ENCODE measurements around the gene APOH.
A peak's percentile ranks its signal among the peaks of the same experiment; 100 is the strongest.
"Not testable (repeated sequence)": the region's sequence is repeated elsewhere in the genome, so short reads cannot be mapped to it uniquely, and the experiment has no call there.

APOH gene, protein sequence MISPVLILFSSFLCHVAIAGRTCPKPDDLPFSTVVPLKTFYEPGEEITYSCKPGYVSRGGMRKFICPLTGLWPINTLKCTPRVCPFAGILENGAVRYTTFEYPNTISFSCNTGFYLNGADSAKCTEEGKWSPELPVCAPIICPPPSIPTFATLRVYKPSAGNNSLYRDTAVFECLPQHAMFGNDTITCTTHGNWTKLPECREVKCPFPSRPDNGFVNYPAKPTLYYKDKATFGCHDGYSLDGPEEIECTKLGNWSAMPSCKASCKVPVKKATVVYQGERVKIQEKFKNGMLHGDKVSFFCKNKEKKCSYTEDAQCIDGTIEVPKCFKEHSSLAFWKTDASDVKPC

DNA sequence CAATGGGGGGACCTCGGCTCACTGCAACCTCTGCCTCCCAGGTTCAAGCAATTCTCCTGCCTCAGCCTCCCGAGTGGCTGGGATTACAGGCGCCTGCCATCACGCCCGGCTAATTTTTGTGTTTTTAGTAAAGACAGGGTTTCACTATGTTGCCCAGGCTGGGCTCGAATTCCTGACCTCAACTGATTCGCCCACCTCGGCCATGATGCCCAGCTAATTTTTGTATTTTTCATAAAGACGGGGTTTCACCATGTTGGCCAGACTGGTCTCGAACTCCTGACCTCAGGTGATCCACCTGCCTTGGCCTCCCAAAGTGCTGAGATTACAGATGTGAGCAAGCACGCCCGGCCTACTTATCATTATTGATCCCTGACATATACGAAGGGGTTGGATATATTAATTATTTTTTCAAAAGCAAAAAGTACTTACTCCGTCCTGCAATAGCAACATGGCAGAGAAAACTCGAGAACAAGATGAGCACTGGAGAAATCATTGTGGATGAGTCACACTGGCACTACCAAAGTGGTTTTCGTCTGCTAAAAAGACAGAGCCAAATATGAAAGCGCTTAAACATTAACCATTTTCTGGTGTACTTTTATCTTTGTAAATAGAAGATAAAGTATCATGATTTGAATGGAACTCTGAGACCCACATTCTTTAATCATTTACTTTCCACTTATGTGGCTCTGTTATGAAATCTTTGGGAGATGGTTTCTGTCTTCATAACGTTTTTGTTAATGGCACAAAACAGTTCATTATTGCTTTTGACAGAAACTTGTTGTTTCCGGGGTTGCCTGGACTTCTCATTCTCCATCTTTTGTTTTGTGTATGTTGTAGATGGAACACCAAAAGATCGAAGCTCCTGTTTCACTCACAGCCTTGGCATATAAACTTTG lies at the start of gene APOH:
TSS of gene APOH (minus strand) at position 529 of the 896 bp plus-strand sequence. CDS start at position 493, 36 bp downstream.
- no peak for DNase-seq

- no peak for DNase-seq
Observed at GRCh38 chr17:66277191-66277590, 48.0 kb upstream of the APOH start.

DNA sequence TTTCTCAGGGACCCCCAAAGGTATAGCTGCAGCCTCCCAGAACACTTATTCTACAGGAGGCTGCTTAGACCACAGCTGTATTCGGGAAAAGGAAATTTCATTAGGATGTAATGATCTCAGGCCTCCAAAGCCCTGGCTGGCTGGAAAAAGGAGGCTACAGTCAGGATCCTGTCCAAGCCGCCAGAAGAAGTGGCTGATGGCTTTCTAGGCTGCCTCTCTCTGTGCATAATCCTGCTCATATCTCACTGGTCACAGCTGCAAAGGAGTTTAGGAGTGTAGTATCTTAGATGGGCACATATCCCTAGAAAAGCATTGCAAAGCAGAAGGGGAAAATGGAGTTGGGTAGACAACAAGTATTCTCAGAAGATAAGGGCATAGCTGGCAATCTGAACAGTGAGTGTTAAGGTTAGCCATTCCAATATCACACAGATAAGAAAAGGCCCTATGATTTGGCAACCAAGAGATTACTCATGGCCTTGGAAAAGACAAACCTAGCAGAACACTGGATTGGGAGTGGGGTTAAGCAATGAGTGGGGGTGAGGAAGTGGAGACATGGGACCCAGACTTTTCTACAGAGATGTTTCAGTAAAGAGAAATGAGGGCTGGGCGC lies 47.2 kb upstream of the APOH start:
- DNase-seq, result no peak

GRCh38 chr17:66275651-66276050 lies 46.4 kb upstream of the APOH start:
- peak in 1 of 2 experiments; percentile 1 for DNase-seq

GRCh38 chr17:66273586-66273848 lies 44.3 kb upstream of the APOH start:
- no peak for DNase-seq

DNA sequence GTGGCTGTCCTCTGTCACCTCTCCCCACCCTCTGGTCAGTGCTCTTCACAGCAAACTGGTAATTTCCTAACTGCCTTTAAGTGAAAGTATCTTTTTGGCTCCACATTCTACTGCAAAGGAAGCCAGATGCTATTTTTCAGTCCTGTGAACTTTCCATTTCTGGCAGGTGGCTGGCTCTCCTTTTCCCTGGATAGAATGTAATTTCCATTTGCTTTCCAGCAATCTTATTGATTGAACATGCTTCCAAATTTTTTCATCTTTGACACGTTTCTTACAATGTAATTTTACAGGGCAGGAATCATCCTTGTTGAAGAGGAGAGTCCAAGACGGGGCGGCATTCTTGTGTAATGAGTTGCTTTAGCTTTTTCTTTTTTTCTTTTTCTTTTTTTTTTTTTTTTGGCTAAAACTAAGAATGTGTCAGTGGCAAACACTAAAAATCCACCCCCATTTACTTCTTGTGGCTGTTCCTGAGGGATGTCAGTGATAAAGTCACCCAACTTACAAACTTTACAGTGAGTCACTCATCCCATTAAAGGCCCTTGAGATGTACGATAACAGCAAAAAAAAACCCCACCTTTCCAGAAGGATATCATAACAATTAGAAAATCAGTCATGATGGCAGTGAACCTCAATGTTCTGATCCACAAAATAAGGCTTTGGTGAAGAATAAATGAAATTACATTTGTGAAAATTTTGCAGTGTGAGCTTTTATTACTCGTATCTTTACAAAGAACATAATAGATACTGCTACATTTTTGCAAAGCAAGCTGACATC lies 43.8 kb upstream of the APOH start:
- no peak for DNase-seq

GRCh38 chr17:66271512-66271911 lies 42.3 kb upstream of the APOH start:
- DNase-seq, result no peak

GRCh38 chr17:66270106-66270505 lies 40.9 kb upstream of the APOH start:
- no peak for DNase-seq

DNA sequence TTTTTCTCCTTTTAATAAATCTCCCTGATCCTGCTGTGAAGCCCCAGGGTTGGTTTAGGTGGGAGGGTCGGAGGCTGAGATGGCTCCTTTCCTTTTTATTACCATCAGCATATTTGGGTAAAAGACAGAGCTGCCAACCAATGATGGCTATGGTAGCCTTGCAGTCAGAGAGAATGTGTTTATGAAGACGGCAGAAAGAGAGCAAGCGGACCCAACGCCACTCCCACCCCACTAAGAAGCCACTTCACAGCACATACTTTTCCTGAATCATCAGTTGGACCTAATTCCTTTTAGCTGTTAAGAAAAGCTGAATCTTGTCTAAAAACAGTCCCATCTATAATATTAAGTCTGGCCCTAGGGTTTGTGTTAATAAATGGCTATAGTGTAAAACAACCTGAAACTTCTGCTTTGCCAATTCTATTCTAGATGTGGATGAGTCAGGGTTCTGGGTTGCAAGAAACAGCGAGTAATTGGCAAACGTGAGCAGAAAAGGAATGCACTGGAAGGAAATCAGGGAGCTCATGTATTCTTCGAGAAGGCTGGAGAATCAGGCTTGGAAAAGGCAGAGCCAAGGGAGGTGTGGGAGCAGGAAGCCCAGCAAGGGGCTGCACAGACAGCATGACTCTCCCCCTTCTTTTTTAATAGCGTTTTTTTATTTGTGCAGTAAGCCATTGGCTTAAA lies 39.2 kb upstream of the APOH start:
- no peak for DNase-seq

GRCh38 chr17:66264696-66265095 lies 35.5 kb upstream of the APOH start:
- DNase-seq, result no peak

DNA sequence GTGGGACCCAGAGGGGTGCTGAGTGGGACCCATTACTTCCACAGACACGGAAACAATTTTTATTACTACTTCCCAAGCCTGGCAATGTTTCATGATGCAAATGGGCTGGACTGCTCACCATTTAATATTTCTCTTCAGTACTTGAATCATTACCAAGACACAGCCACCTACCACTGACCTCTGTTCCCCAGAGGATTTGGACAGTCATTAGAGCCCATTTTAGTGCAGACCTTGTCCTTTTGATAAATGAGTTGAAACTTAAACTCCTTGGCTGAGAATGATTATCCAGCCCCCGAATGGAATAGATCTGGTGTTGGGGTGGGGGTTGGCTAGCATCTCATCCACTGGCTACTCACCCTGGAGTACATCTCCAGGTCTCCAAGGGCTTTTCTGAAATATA lies 33.6 kb upstream of the APOH start:
- DNase-seq, result no peak

DNA sequence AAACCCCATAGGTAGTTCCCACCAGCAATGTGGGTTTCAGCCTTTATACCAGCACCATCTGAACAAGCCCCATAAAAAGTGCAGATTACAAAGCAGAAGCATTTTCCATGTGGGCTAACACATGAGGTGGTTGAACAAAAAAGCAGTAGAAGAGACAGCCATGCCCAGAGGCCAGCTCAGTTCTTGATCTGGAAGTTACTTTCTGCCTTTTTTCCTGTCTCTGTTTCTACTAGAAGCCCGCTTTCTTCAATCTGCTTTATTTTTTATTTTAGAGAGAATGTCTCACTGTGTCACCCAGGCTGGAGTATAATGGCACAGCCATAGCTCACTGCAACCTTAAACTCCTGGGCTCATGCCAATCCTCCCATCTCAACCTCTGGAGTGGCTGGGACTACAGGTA lies 31.5 kb upstream of the APOH start:
- DNase-seq, result no peak

DNA sequence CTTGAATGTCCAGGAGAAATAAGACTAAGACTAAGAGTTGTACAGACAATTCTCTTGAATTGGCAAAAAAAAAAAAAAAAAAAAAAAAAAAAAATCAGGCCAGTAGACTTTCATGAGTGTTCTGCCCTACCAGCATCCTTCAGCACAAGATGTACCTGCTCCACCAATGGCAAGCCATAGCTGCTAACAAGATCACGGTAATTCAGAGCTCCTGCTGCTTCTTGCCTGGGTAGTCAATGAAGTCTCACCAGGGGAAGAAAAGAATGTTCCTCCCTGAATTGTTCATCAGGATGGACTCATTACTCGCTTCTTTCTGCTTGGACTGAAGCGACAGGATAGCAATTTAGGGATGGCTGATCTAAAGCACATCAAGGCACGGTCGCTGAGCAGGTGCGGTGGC lies 31.1 kb upstream of the APOH start:
- DNase-seq, result no peak

DNA sequence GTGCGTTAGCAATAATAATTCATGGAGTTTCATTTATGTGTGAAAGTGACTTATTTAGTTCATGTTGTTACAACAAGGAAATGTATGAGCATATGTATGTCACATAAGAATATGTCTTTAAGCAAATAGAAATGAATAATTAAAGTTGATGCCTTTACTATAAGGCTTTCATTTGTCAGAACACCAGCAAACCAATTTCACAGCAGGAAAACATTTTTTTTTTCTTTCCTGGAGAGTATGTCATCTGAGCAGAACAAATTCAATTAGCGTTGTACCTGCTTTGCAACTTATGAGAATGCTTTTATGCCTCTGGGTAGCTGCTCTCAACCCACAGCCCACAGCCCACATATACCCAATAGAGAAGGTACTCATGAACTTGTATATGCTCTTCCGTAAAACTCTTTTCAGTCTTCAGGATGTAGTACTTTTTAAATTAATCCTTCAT lies 26.3 kb upstream of the APOH start:
- DNase-seq, result peak in 1 of 2 experiments; percentile 7

GRCh38 chr17:66255112-66255511 lies 25.9 kb upstream of the APOH start:
- peak in 1 of 2 experiments; percentile 26 for DNase-seq

DNA sequence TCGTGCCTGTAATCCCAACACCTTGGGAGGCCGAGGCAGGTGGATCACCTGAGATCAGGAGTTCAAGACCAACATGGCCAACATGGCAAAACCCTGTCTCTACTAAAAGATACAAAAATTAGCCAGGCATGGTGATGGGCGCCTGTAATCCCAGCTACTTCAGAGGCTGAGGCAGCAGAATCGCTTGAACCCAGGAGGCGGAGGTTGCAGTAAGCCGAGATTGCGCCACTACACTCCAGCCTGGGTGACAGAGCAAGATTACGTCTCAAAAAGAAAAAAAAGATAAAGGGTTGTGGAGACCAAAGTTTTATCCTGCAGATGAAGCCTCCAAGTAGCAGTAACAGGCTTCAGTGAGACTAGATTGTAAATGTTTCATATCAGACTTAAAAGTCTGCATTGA lies 24.2 kb upstream of the APOH start:
- not testable (repeated sequence) for DNase-seq

DNA sequence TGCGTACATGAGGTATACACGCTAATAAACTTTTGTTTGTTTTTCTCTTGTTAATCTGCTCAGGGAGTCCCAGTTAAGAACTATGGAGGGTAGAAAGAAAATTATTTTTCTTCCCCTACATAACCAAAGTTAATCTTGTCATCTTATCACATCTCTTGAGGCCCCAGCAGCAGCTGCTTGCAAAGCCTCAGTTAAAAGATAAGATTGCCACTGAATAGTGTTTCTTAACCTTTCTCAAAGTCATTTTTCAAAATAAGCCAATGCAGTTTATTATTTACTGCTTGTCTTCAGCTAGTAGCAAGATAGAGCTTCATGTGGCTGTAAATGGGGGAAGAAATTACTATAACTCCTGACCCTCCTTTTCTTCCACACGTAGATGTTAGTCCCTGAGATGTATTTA lies 21.5 kb upstream of the APOH start:
- DNase-seq, result no peak

DNA sequence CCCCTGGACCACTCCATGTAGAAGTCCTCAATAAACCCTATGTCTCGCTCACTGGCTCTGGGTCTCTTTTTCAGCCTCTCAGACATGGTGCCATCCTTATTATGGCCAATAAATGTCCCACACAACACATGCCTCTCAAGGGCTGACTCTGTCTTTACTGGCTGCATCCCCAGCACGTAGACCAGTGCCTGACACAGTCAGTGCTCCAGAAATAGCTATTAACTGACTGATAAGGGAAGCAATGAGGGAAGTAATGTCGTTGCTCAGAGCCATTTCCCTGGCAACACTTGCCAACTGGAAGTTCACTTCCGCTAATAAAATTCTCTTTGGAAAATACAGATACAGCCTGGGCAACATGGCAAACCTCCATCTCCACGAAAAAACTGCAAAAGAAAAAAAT lies 19.1 kb upstream of the APOH start:
- DNase-seq, result no peak

- DNase-seq, result no peak
Observed at GRCh38 chr17:66241839-66242238, 12.6 kb upstream of the APOH start.

- DNase-seq, result no peak
Observed at GRCh38 chr17:66240630-66241029, 11.4 kb upstream of the APOH start.

- DNase-seq, result no peak
Observed at GRCh38 chr17:66240013-66240412, 10.8 kb upstream of the APOH start.

DNA sequence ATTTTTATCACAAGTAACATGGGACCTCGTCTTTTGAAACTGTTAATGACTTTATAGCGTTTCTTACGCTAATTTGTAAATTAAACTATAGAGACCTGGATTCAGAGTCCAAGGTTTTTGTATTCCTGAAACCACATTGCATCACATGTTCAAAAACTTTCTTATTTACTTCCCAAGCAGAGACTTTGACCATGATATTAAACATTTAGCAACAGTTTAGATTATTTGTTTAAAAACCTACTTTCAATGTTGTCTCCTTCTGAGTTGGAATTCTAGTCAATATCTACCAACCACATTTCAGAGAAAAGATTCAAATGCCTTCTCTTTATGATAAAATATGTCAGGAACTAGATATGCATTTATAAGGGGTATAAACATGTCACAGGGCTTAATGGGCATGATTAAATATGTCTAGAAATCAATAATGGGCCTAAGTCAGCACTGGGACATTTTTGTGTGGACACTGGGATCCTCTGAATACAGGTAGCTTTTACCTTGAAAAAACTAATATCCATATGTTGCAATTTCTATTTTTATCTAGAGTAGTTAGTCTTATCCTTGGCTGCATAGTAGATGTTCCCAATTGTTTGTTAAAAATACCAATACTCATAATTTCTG lies 6.3 kb upstream of the APOH start:
- DNase-seq, result no peak
